Measurements from ENCODE around the gene FARP2.

Gene FARP2

GRCh38 chr2:241329669-241330615 is 26.1 kb upstream of the FARP2 start:
- no peak for TF ChIP-seq CTCF (conservative IDR thresholded peaks at IDR 0.05; ENCODE audit: low read depth, low read length)
- DNase-seq (ENCODE audit: low read depth), result no peak

GRCh38 chr2:241330616-241330981 is 25.5 kb upstream of the FARP2 start:
- no peak overlapping the region for H3K4me3 ChIP-seq (ENCODE audit: low read length)
- no peak for DNase-seq (ENCODE audit: low read depth)
- TF ChIP-seq CTCF (conservative IDR thresholded peaks at IDR 0.05; ENCODE audit: low read depth, low read length), result no peak

More at GRCh38 chr2:241329669-241330615, 26.1 kb upstream of the FARP2 start:
- H3K4me3 ChIP-seq (ENCODE audit: low read length), result no peak overlapping the region

- DNase-seq (ENCODE audit: low read depth), result no peak
- TF ChIP-seq CTCF (conservative IDR thresholded peaks at IDR 0.05; ENCODE audit: low read depth, low read length), result no peak
- no peak overlapping the region for H3K4me3 ChIP-seq (ENCODE audit: low read length)
Measured at GRCh38 chr2:241334813-241335212, 21.3 kb upstream of the FARP2 start.

GRCh38 chr2:241339839-241340630 is 16.1 kb upstream of the FARP2 start:
- DNase-seq (ENCODE audit: low read depth), result no peak
- no peak overlapping the region for H3K4me3 ChIP-seq (ENCODE audit: low read length)
- no peak for TF ChIP-seq CTCF (conservative IDR thresholded peaks at IDR 0.05; ENCODE audit: low read depth, low read length)

GRCh38 chr2:241340631-241341163 is 15.4 kb upstream of the FARP2 start:
- no peak overlapping the region for H3K4me3 ChIP-seq (ENCODE audit: low read length)
- no peak for DNase-seq (ENCODE audit: low read depth)
- no peak for TF ChIP-seq CTCF (conservative IDR thresholded peaks at IDR 0.05; ENCODE audit: low read depth, low read length)

GRCh38 chr2:241344925-241345651 is 11.0 kb upstream of the FARP2 start:
- DNase-seq (ENCODE audit: low read depth), result no peak
- no peak for TF ChIP-seq CTCF (conservative IDR thresholded peaks at IDR 0.05; ENCODE audit: low read depth, low read length)
- H3K4me3 ChIP-seq (ENCODE audit: low read length), result no peak overlapping the region

All from retinal pigment epithelial cell (primary cell).